Measurements from ENCODE around the gene WASL.

DNA sequence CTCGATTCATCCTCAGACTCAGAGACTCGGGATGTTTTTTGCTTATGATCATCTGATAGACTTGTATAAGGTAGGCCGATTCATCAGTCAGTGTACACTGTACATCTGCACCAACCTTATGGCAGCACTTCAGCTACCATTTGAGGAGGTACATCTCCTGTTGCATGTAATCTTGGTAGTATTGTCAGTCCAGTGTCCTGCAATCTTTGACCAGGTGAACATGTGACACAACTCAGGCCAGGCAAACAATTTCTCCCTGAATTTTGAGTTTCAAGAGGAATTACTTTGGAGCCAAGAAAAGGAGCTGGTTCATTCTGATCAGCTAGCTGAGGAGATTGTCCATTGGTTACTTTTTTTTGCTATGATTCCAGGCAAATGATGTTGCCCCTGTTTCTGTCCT lies 19.7 kb upstream of the WASL start:
- TF ChIP-seq, protein P1, sequence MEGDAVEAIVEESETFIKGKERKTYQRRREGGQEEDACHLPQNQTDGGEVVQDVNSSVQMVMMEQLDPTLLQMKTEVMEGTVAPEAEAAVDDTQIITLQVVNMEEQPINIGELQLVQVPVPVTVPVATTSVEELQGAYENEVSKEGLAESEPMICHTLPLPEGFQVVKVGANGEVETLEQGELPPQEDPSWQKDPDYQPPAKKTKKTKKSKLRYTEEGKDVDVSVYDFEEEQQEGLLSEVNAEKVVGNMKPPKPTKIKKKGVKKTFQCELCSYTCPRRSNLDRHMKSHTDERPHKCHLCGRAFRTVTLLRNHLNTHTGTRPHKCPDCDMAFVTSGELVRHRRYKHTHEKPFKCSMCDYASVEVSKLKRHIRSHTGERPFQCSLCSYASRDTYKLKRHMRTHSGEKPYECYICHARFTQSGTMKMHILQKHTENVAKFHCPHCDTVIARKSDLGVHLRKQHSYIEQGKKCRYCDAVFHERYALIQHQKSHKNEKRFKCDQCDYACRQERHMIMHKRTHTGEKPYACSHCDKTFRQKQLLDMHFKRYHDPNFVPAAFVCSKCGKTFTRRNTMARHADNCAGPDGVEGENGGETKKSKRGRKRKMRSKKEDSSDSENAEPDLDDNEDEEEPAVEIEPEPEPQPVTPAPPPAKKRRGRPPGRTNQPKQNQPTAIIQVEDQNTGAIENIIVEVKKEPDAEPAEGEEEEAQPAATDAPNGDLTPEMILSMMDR (IDR thresholded peaks at IDR 0.05; ENCODE audit: low read depth, low read length): no peak
- no peak for TF ChIP-seq EZH2phosphoT487 (IDR thresholded peaks at IDR 0.05; ENCODE audit: low read depth)
